Measurements from ENCODE around the gene ILKAP.

The ILKAP gene

DNA sequence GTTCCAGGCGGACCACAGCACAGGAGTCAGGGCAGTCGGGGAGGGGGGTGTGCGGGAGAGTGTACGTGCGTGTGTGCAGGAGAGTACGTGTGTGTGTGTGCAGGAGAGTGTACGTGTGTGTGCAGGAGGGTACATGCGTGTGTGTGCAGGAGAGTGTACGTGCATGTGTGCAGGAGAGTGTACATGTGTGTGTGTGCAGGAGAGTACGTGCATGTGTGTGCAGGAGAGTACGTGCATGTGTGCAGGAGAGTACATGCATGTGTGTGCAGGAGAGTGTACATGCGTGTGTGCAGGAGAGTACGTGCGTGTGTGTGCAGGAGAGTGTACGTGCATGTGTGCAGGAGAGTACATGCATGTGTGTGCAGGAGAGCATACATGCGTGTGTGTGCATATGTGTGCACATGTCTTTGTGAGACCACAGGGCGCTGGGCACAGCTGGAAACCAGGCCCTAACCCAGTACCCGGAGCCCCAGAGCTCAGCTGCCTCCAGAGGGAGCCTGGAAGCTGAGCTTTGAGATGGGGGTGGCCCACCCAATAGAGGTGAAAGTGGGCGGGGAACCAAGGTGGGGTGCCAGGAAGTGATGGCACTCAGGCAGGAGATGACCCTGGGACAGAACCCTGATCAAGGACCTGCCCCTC lies 78.9 kb downstream of the ILKAP start:
- no peak for TF ChIP-seq GATA1 (IDR thresholded peaks at IDR 0.05; ENCODE audit: low read depth, low read length)
- no peak for TF ChIP-seq POLR2A (IDR thresholded peaks at IDR 0.05; ENCODE audit: low read length)
- DNase-seq: no peak

- TF ChIP-seq GATA1 (IDR thresholded peaks at IDR 0.05; ENCODE audit: low read depth, low read length): no peak
- no peak for TF ChIP-seq POLR2A (IDR thresholded peaks at IDR 0.05; ENCODE audit: low read length)
- no peak for DNase-seq
These were observed 79.5 kb downstream of the ILKAP start for GRCh38 chr2:238123991-238124470.

DNA sequence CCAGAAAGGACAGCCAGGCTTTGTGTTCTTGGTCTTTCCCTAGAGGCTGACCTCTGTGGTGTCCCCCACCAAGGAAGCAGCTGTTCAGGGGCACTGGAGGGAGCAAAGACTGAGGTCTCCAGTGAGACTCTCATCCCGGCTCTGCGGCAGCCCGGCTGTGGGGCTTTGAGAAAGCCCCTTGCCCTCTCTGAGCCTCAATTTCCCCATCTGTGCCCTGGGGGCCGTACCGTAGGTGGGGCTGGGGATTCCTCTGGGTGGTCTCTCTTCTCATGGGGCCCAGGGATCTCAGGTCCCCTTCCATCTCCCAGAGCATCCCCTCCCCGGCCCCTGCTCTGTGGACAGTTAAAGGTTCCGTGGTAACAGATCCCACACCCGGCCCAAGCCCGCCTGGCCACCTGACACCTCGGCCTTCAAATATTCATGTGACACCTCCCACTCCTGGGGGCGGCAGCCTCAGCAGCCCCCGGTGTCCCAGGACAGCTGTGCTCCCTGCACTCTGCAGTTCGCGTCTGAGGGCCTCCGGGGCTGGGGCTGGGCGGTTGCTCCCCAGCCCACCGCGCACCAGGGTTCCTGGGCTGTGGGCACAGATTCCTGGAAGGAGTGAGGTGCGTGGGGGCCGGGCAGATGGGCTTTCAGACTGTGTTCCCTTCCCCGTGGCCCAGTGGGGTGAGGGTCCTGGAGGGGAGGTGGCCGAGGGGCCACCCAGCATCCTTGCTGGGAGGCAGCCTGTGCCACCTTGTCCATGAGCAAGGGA lies 80.1 kb downstream of the ILKAP start:
- TF ChIP-seq POLR2A (IDR thresholded peaks at IDR 0.05; ENCODE audit: low read length) (no peak), GATA1 (IDR thresholded peaks at IDR 0.05; ENCODE audit: low read depth, low read length) (no peak)
- DNase-seq: no peak

- no peak for DNase-seq
- TF ChIP-seq GATA1 (IDR thresholded peaks at IDR 0.05; ENCODE audit: low read depth, low read length): no peak
- TF ChIP-seq POLR2A (IDR thresholded peaks at IDR 0.05; ENCODE audit: low read length): no peak
These were observed 80.9 kb downstream of the ILKAP start for GRCh38 chr2:238122287-238123217.

- no peak for DNase-seq
- TF ChIP-seq GATA1 (IDR thresholded peaks at IDR 0.05; ENCODE audit: low read depth, low read length) (no peak), POLR2A (IDR thresholded peaks at IDR 0.05; ENCODE audit: low read length) (no peak)
These were observed 81.8 kb downstream of the ILKAP start for GRCh38 chr2:238121511-238122286.

GRCh38 chr2:238120463-238121298 lies 82.8 kb downstream of the ILKAP start:
- peak in 1 of 2 experiments; percentile 10 for DNase-seq
- TF ChIP-seq GATA1 (IDR thresholded peaks at IDR 0.05; ENCODE audit: low read depth, low read length) (no peak), POLR2A (IDR thresholded peaks at IDR 0.05; ENCODE audit: low read length) (no peak)
